Heart right ventricle (tissue), 16 donors: ENCODE results near the gene PHKA2. TPM values are rescaled to one million over a fixed set of nuclear protein-coding genes. Genes with fewer than 3 reads are reported as not detected.

Experiments used
- ATAC-seq, 8 donors: fragments of 200-7000 bp; cut with Tn5 transposase; one replicate each; pipeline ENCODE4 v1.9.1; 2020; ENCODE audit warnings: mild to moderate bottlenecking in 8 of 8, moderate library complexity in 8 of 8, moderate number of reproducible peaks in 1 of 8
- DNase-seq, 2 donors: peaks; one replicate each; pipeline ENCODE4 v3.0.0-alpha.2; 2020
- H3K27ac ChIP-seq, 10 donors: fragments of 200-600 bp; sonication (generic) in 2 of 10; one replicate each; pipeline versions ENCODE4 v1.5.0 to v1.8.0; 2020 to 2022; ENCODE audit warnings: mild to moderate bottlenecking in 3 of 10
- H3K27me3 ChIP-seq, 7 donors: fragments of 200-600 bp; one replicate each; pipeline ENCODE4 v1.8.0; 2021 to 2022; ENCODE audit warnings: mild to moderate bottlenecking in 2 of 7
- H3K36me3 ChIP-seq, 9 donors: fragments of 200-600 bp; sonication (generic) in 1 of 9; one replicate each; pipeline versions ENCODE4 v1.5.0 to v1.8.0; 2020 to 2022; ENCODE audit warnings: mild to moderate bottlenecking in 2 of 9
- H3K4me1 ChIP-seq, 9 donors: fragments of 200-600 bp; sonication (generic) in 1 of 9; one replicate each; pipeline versions ENCODE4 v1.5.0 to v1.8.0; 2020 to 2022; ENCODE audit warnings: mild to moderate bottlenecking in 4 of 9
- H3K4me3 ChIP-seq, 10 donors: fragments of 200-600 bp; sonication (generic) in 2 of 10; one replicate each; pipeline versions ENCODE4 v1.5.0 to v1.8.0; 2020 to 2022; ENCODE audit warnings: mild to moderate bottlenecking in 7 of 10, moderate library complexity in 2 of 10
- H3K9me3 ChIP-seq, 11 donors: fragments of 200-600 bp in 10 of 11; sonication (generic) in 2 of 11; one replicate each; pipeline versions ENCODE4 v1.5.0 to v1.8.0; 2013 to 2022; ENCODE audit warnings: mild to moderate bottlenecking in 2 of 11, control low read depth in 1 of 11, moderate library complexity in 1 of 11
- CTCF ChIP-seq, 9 donors: fragments of 200-600 bp; sonication (generic) in 2 of 9; IDR thresholded peaks; one replicate each; pipeline versions ENCODE4 v1.5.0 to v1.8.0; 2021 to 2022; ENCODE audit warnings: antibody characterized with exemption in 9 of 9, mild to moderate bottlenecking in 5 of 9, moderate library complexity in 1 of 9
- WGBS, 2 donors: extraction: QIAGEN DNeasy Blood & Tissue Kit; methylation state at CpG; one replicate each; pipeline ENCODE4 v1.1.7; 2013; ENCODE audit warnings: inconsistent platforms in 1 of 2; 5-methylcytosine and 5-hydroxymethylcytosine counted together
- intact Hi-C, 10 donors: fragments of 100-400 bp; cut with DNase I; formaldehyde crosslinking; loops; one replicate each; pipeline versions ENCODE4 v1.11.1 to v1.14.2; 2022
- polyA plus RNA-seq, 2 donors: library from polyadenylated mRNA; stranded (reverse); fragments of 200-250 nt; gene quantifications; one replicate each; pipeline ENCODE4 v1.2.3, GENCODE V29; 2013
- total RNA-seq, 10 donors: library from RNA; stranded (reverse); fragmentation: NEBNext Ultra II Directional in 3 of 10; extraction: Animal tissue kit (Norgen Biotek cat#: 25700) in 3 of 10; gene quantifications; one replicate each; pipeline versions ENCODE4 v1.2.1 to v1.2.4, GENCODE V29; 2021 to 2023
- donor health status: Arrhythmogenic right ventricular cardiomyopathy.
- donor health status: ischemic (EF 13 %, LVEDD 7.1; RV severe dilation, severe dysfunction).
- donor health status: healthy with polysubstance abuse.
- donor health status: DM: no; HTN: yes; CAD: no.
- donor health status: DM: no; HTN: no; CAD: no.
- donor health status: ischemic (EF 25% LVEDD 6.9; RV normal size, moderate dysfunction).
- donor health status: ischemic (EF 25% LVEDD 5.7; RV mildly dilated, moderate dysfunction).
- donor health status: healthy.
- donor health status: DM: yes; HTN: yes; CAD: no.
- donor health status: Ischemic cardiomyopathy.
- donor health status: ischemic (EF 35%, LVEDD 5.7; RV mildly dilated, moderate dysfunction).
- donor health status: nonischemic (EF 11% LVEDD 7.7; RV severe dilation, severe dysfunction).
- donor health status: DM: yes; HTN: yes; CAD: no.
- donor health status: PGD.
- donor health status: ischemic (EF 29% LVEDD 5.4; RV normal size, mild dysfunction).
- donor health status: nonischemic (EF 23%, LVEDD 6.1; RV moderate dilation, normal function).

PHKA2 gene
- total and polyA plus RNA-seq, 12 donors, result 15.6 to 61.1 (median 25.3) TPM

- H3K4me1 ChIP-seq, result no peaks in the 10 kb centered on the region
- DNase-seq (no peak), ATAC-seq (no peak)
- H3K27me3 ChIP-seq, result no peaks in the 10 kb centered on the region
- TF ChIP-seq CTCF (IDR thresholded peaks at IDR 0.05), result no peak
- no peak overlapping the region for H3K4me3 ChIP-seq
- H3K9me3 ChIP-seq, result no peaks in the 10 kb centered on the region
- no peak overlapping the region for H3K27ac ChIP-seq
- peaks cover 0 to 65% (median 0%) of the 10 kb centered on the region in 9 donors for H3K36me3 ChIP-seq
- WGBS, 2 donors, result 94 to 96% methylated on average over 10 of the region's 10 CpGs
- intact Hi-C loops, result loop anchor here in 4 of 10 donors (10.0 kb wide), 2 partner anchors 79 to 399 kb away; no protein-coding TSS in a partner anchor
Measured at GRCh38 chrX:18935893-18936292, 48.0 kb downstream of the PHKA2 start.

GRCh38 chrX:18934708-18935107, 49.2 kb downstream of the PHKA2 start:
- DNase-seq (no peak), ATAC-seq (no peak)
- H3K27me3 ChIP-seq, result no peaks in the 10 kb centered on the region
- H3K27ac ChIP-seq, result no peak overlapping the region
- no peaks in the 10 kb centered on the region for H3K9me3 ChIP-seq
- 93 to 98% methylated on average over 3 of the region's 3 CpGs for WGBS, 2 donors
- H3K4me3 ChIP-seq, result no peak overlapping the region
- no peaks in the 10 kb centered on the region for H3K4me1 ChIP-seq
- H3K36me3 ChIP-seq, result peaks cover 0 to 68% (median 0%) of the 10 kb centered on the region in 9 donors
- intact Hi-C loops, result loop anchor here in 5 of 10 donors (5.0 to 10.0 kb wide), 3 partner anchors 80 to 400 kb away; no protein-coding TSS in a partner anchor
- no peak for TF ChIP-seq CTCF (IDR thresholded peaks at IDR 0.05)

GRCh38 chrX:18933617-18934016, 50.3 kb downstream of the PHKA2 start:
- intact Hi-C loops, result loop anchor here in 5 of 10 donors (5.0 to 10.0 kb wide), 3 partner anchors 81 to 401 kb away; no protein-coding TSS in a partner anchor
- peaks cover 0 to 76% (median 0%) of the 10 kb centered on the region in 9 donors for H3K36me3 ChIP-seq

GRCh38 chrX:18931972-18932371, 51.9 kb downstream of the PHKA2 start:
- intact Hi-C loops, result loop anchor here in 6 of 10 donors (2.0 to 10.0 kb wide), 4 partner anchors 83 to 403 kb away; no protein-coding TSS in a partner anchor
- DNase-seq, result peak in 1 of 2 donors; percentile 13
- 53 to 66% methylated on average over 9 of the region's 9 CpGs for WGBS, 2 donors
- peaks cover 0 to 69% (median 0%) of the 10 kb centered on the region in 9 donors for H3K36me3 ChIP-seq
- no peak overlapping the region for H3K4me3 ChIP-seq
- no peaks in the 10 kb centered on the region for H3K27me3 ChIP-seq
- H3K9me3 ChIP-seq, result no peaks in the 10 kb centered on the region
- H3K27ac ChIP-seq, result no peak overlapping the region
- peak in 8 of 9 donors; percentile 9 to 55 (median 46) for TF ChIP-seq CTCF (IDR thresholded peaks at IDR 0.05)
- H3K4me1 ChIP-seq, result no peaks in the 10 kb centered on the region
- peak in 7 of 8 donors; percentile 25 to 78 (median 39) for ATAC-seq

More at GRCh38 chrX:18933617-18934016, 50.3 kb downstream of the PHKA2 start:
- Histone ChIP-seq H3K4me1 (no peaks in the 10 kb centered on the region), H3K27ac (no peak overlapping the region), H3K27me3 (no peaks in the 10 kb centered on the region), H3K4me3 (no peak overlapping the region), H3K9me3 (no peaks in the 10 kb centered on the region)
- no peak for TF ChIP-seq CTCF (IDR thresholded peaks at IDR 0.05)
- WGBS, 2 donors, result 90 to 94% methylated on average over 3 of the region's 3 CpGs
- DNase-seq (no peak), ATAC-seq (no peak)
